Fibroblast of lung (primary cell): ENCODE measurements around the gene MYH15. TPM values are rescaled to one million over a fixed set of nuclear protein-coding genes. Genes with fewer than 3 reads are reported as not detected.

Source experiments
- DNase-seq, 2 donors: peaks; one replicate each; pipeline versions ENCODE4 v3.0.0 to v3.0.0-alpha.2; 2010; ENCODE audit warnings: low read depth in 2 of 2
- H2AFZ ChIP-seq: 2 replicates; pipeline ENCODE4 v1.5.1; 2012; ENCODE audit warnings: low read length, control low read depth, inconsistent platforms
- H3K27ac ChIP-seq: 2 replicates; pipeline ENCODE4 v1.5.1; 2011; ENCODE audit warnings: low read length, control low read depth; ENCODE audit not compliant: insufficient read depth
- H3K27me3 ChIP-seq: 2 replicates; pipeline ENCODE4 v1.5.1; 2011; ENCODE audit warnings: mild to moderate bottlenecking, low read length; ENCODE audit not compliant: control insufficient read depth, insufficient read depth
- H3K36me3 ChIP-seq: 2 replicates; pipeline ENCODE4 v1.5.1; 2011; ENCODE audit warnings: low read length; ENCODE audit not compliant: control insufficient read depth, insufficient read depth
- H3K4me1 ChIP-seq: 2 replicates; pipeline ENCODE4 v1.5.1; 2011; ENCODE audit warnings: low read length; ENCODE audit not compliant: control insufficient read depth, insufficient read depth; ENCODE audit errors: extremely low read depth
- H3K4me2 ChIP-seq: 2 replicates; pipeline ENCODE4 v1.5.1; 2011; ENCODE audit warnings: low read length, control low read depth; ENCODE audit not compliant: insufficient read depth; ENCODE audit errors: extremely low read depth
- H3K4me3 ChIP-seq, 4 experiments: fragments of 200-600 bp in 1 of 4; sonication (generic) in 1 of 4; replicated peaks in 1 of 4; 2 replicates each; pipeline ENCODE4 v1.5.1; 2011 to 2016; ENCODE audit warnings: low read length in 4 of 4, low read depth in 3 of 4, mild to moderate bottlenecking in 3 of 4, control low read depth in 2 of 4, inconsistent platforms in 1 of 4, mixed read lengths in 1 of 4; ENCODE audit not compliant: insufficient read depth in 1 of 4; ENCODE audit errors: control extremely low read depth in 1 of 4
- H3K79me2 ChIP-seq: 2 replicates; pipeline ENCODE4 v1.5.1; 2012; ENCODE audit warnings: mild to moderate bottlenecking, low read length, inconsistent platforms; ENCODE audit not compliant: control insufficient read depth, insufficient read depth
- H3K9ac ChIP-seq: 2 replicates; pipeline ENCODE4 v1.5.1; 2011; ENCODE audit warnings: mild to moderate bottlenecking, low read length, control low read depth; ENCODE audit not compliant: insufficient read depth
- H3K9me3 ChIP-seq: 2 replicates; pipeline ENCODE4 v1.5.1; 2012; ENCODE audit warnings: low read depth, low read length; ENCODE audit not compliant: control insufficient read depth, insufficient read depth
- H4K20me1 ChIP-seq: 2 replicates; pipeline ENCODE4 v1.5.1; 2011; ENCODE audit warnings: low read length; ENCODE audit not compliant: control insufficient read depth, insufficient read depth; ENCODE audit errors: extremely low read depth
- EZH2 ChIP-seq: IDR thresholded peaks from 2 replicates; pipeline ENCODE4 v1.5.1; 2012; ENCODE audit warnings: low read length, control low read depth, mild to moderate bottlenecking; ENCODE audit errors: missing control alignments
- polyA plus RNA-seq, 2 donors: library from polyadenylated mRNA; depleted of rRNA in 1 of 2; stranded (reverse) in 1 of 2; unstranded in 1 of 2; fragments of >200 nt; gene quantifications; 2 replicates each; pipeline ENCODE4 v1.2.1, GENCODE V29; 2011 to 2012; ENCODE audit warnings: missing spikeins in 1 of 2
- total RNA-seq: library from RNA; depleted of rRNA; stranded (reverse); fragments of >200 nt; gene quantifications from 2 replicates; pipeline ENCODE4 v1.2.1, GENCODE V29; 2014
- TF ChIP-seq, protein P1 (sequence below), 2 donors: IDR thresholded peaks in 1 of 2; conservative IDR thresholded peaks in 1 of 2; 1 replicate in 1 of 2; 2 replicates in 1 of 2; pipeline ENCODE4 v1.5.1; 2011 to 2012; ENCODE audit warnings: low read length in 2 of 2, control low read depth in 1 of 2, inconsistent platforms in 1 of 2, low read depth in 1 of 2, mild to moderate bottlenecking in 1 of 2

Gene MYH15
- total and polyA plus RNA-seq, 2 donors (not counting 1 experiment from before 2014, with no cell fraction given) = 0.05 to 0.17 TPM

DNA sequence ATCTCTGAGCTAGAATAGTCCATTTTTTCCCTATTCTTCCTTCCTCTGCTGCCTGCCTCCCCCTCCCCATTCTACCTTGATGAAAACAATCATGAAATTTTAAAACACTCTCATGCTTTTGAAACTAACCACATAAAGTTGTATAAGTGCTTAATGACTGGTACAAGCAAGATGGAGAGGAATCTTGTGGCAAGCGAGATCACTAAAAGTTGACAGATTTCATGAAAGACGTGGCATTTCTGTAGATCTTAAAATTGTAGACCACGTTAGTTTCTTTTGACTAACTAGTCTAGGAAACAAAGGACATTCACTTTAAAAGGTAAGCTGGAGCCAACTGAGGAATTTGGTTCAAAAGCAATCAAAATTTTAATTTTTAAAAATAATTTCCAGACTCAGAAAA is 178.6 kb downstream of the MYH15 start:
- no peaks in the 10 kb centered on the region for H4K20me1 ChIP-seq
- no peaks in the 10 kb centered on the region for H3K36me3 ChIP-seq
- no peaks in the 10 kb centered on the region for H3K9me3 ChIP-seq
- no peak overlapping the region for H2AFZ ChIP-seq
- DNase-seq = no peak
- no peak overlapping the region for H3K4me2 ChIP-seq
- TF ChIP-seq, protein P1, sequence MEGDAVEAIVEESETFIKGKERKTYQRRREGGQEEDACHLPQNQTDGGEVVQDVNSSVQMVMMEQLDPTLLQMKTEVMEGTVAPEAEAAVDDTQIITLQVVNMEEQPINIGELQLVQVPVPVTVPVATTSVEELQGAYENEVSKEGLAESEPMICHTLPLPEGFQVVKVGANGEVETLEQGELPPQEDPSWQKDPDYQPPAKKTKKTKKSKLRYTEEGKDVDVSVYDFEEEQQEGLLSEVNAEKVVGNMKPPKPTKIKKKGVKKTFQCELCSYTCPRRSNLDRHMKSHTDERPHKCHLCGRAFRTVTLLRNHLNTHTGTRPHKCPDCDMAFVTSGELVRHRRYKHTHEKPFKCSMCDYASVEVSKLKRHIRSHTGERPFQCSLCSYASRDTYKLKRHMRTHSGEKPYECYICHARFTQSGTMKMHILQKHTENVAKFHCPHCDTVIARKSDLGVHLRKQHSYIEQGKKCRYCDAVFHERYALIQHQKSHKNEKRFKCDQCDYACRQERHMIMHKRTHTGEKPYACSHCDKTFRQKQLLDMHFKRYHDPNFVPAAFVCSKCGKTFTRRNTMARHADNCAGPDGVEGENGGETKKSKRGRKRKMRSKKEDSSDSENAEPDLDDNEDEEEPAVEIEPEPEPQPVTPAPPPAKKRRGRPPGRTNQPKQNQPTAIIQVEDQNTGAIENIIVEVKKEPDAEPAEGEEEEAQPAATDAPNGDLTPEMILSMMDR (conservative IDR thresholded peaks at IDR 0.05 in 1 of 2, IDR thresholded peaks at IDR 0.05 in 1 of 2; ENCODE audit: low read depth in 1 of 2, low read length in 2 of 2) = no peak
- TF ChIP-seq EZH2 = no peak
- H3K9ac ChIP-seq = no peak overlapping the region
- H3K4me3 ChIP-seq = no peak overlapping the region
- no peak overlapping the region for H3K27ac ChIP-seq
- no peaks in the 10 kb centered on the region for H3K4me1 ChIP-seq
- H3K79me2 ChIP-seq = no peaks in the 10 kb centered on the region
- H3K27me3 ChIP-seq = peaks cover 3% of the 10 kb centered on the region

Other genes with a start within 250 kb of the MYH15 start
- gene HHLA2, start 214.0 kb downstream of the MYH15 start, total RNA-seq = not detected in 2 replicates
- gene HHLA2, start 214.0 kb downstream of the MYH15 start, polyA plus RNA-seq = 0.02 TPM in 1 of 2 replicates, not detected in the other
- gene CIP2A, start 78.8 kb upstream of the MYH15 start, total RNA-seq = 5.4 and 10.1 TPM in 2 replicates
- 7.9 and 20.2 TPM in 2 replicates for gene CIP2A, start 78.8 kb upstream of the MYH15 start, polyA plus RNA-seq
- 19.3 and 26.4 TPM in 2 replicates for gene DZIP3, start 79.1 kb upstream of the MYH15 start, total RNA-seq
- gene DZIP3, start 79.1 kb upstream of the MYH15 start, polyA plus RNA-seq = 10.2 and 11.0 TPM in 2 replicates
- not detected in 2 replicates for gene RETNLB, start 246.8 kb upstream of the MYH15 start, total RNA-seq
- not detected in 2 replicates for gene RETNLB, start 246.8 kb upstream of the MYH15 start, polyA plus RNA-seq